ENCODE results near the gene LCOR.

- TF ChIP-seq CTCF (IDR thresholded peaks at IDR 0.05; ENCODE audit: low read depth, low read length, missing input control): no peak
- no peak for TF ChIP-seq SP1 (IDR thresholded peaks at IDR 0.05)
- TF ChIP-seq MAX (IDR thresholded peaks at IDR 0.05): no peak
These were observed 169.3 kb downstream of the LCOR start for GRCh38 chr10:97001183-97001991.
